ENCODE data around the gene PANX1.

- TF ChIP-seq CTCF (IDR thresholded peaks at IDR 0.05; ENCODE audit: low read depth, low read length, poor library complexity, severe bottlenecking) (no peak), EZH2phosphoT487 (IDR thresholded peaks at IDR 0.05; ENCODE audit: borderline replicate concordance, low read length) (no peak)
Measured at GRCh38 chr11:94169516-94169915, 40.9 kb downstream of the PANX1 start.

All from DOHH2 (cell line).